ENCODE results near the gene MAP3K4.
"Not testable (repeated sequence)": the region's sequence is repeated elsewhere in the genome, so short reads cannot be mapped to it uniquely, and the experiment has no call there.

Gene MAP3K4

GRCh38 chr6:161116554-161116953 lies 125.0 kb downstream of the MAP3K4 start:
- Histone ChIP-seq H3K9me3 (ENCODE audit: insufficient read depth, low read depth, low read length) (peaks cover 18% of the 10 kb centered on the region; the same call in 1 of the 2 replicates), H3K9ac (ENCODE audit: low read depth, low read length) (no peak overlapping the region), H3K4me1 (ENCODE audit: insufficient read depth, low read length) (no peaks in the 10 kb centered on the region), H3K27ac (ENCODE audit: low read length) (no peak overlapping the region), H3K27me3 (ENCODE audit: insufficient read depth, low read length) (no peaks in the 10 kb centered on the region), H3K4me3 (ENCODE audit: low read length) (no peak overlapping the region), H3K36me3 (ENCODE audit: insufficient read depth, low read depth, low read length) (peaks cover 93% of the 10 kb centered on the region)

- peaks cover 25% of the 10 kb centered on the region; the same call in 1 of the 2 replicates for H3K9me3 ChIP-seq (ENCODE audit: insufficient read depth, low read depth, low read length)
- no peaks in the 10 kb centered on the region for H3K4me1 ChIP-seq (ENCODE audit: insufficient read depth, low read length)
- peaks cover 86% of the 10 kb centered on the region for H3K36me3 ChIP-seq (ENCODE audit: insufficient read depth, low read depth, low read length)
- no peaks in the 10 kb centered on the region for H3K27me3 ChIP-seq (ENCODE audit: insufficient read depth, low read length)
- no peak overlapping the region for H3K4me3 ChIP-seq (ENCODE audit: low read length)
- H3K27ac ChIP-seq (ENCODE audit: low read length), result no peak overlapping the region
- no peak overlapping the region for H3K9ac ChIP-seq (ENCODE audit: low read depth, low read length)
These were observed 125.7 kb downstream of the MAP3K4 start for GRCh38 chr6:161117308-161117707.

GRCh38 chr6:161117942-161118341 lies 126.4 kb downstream of the MAP3K4 start:
- Histone ChIP-seq H3K27me3 (ENCODE audit: insufficient read depth, low read length) (no peaks in the 10 kb centered on the region), H3K4me3 (ENCODE audit: low read length) (no peak overlapping the region), H3K9ac (ENCODE audit: low read depth, low read length) (no peak overlapping the region), H3K4me1 (ENCODE audit: insufficient read depth, low read length) (no peaks in the 10 kb centered on the region), H3K27ac (ENCODE audit: low read length) (no peak overlapping the region), H3K36me3 (ENCODE audit: insufficient read depth, low read depth, low read length) (peaks cover 81% of the 10 kb centered on the region), H3K9me3 (ENCODE audit: insufficient read depth, low read depth, low read length) (peaks cover 30% of the 10 kb centered on the region; the same call in 1 of the 2 replicates)

- not testable (repeated sequence) for H3K4me3 ChIP-seq (ENCODE audit: low read length); H3K4me1 ChIP-seq (ENCODE audit: insufficient read depth, low read length); H3K27ac ChIP-seq (ENCODE audit: low read length); H3K27me3 ChIP-seq (ENCODE audit: insufficient read depth, low read length); H3K9ac ChIP-seq (ENCODE audit: low read depth, low read length)
- Histone ChIP-seq H3K36me3 (ENCODE audit: insufficient read depth, low read depth, low read length) (peaks cover 53% of the 10 kb centered on the region), H3K9me3 (ENCODE audit: insufficient read depth, low read depth, low read length) (peaks cover 73% of the 10 kb centered on the region)
These were observed 131.8 kb downstream of the MAP3K4 start for GRCh38 chr6:161123319-161123718.

GRCh38 chr6:161125591-161125990 lies 134.0 kb downstream of the MAP3K4 start:
- Histone ChIP-seq H3K9ac (ENCODE audit: low read depth, low read length) (no peak overlapping the region), H3K27me3 (ENCODE audit: insufficient read depth, low read length) (no peaks in the 10 kb centered on the region), H3K9me3 (ENCODE audit: insufficient read depth, low read depth, low read length) (peaks cover 74% of the 10 kb centered on the region), H3K27ac (ENCODE audit: low read length) (no peak overlapping the region), H3K36me3 (ENCODE audit: insufficient read depth, low read depth, low read length) (peaks cover 48% of the 10 kb centered on the region), H3K4me3 (ENCODE audit: low read length) (no peak overlapping the region), H3K4me1 (ENCODE audit: insufficient read depth, low read length) (no peaks in the 10 kb centered on the region)

- Histone ChIP-seq H3K27ac (ENCODE audit: low read length) (no peak overlapping the region), H3K36me3 (ENCODE audit: insufficient read depth, low read depth, low read length) (peaks cover 46% of the 10 kb centered on the region), H3K9ac (ENCODE audit: low read depth, low read length) (no peak overlapping the region), H3K9me3 (ENCODE audit: insufficient read depth, low read depth, low read length) (peaks cover 65% of the 10 kb centered on the region), H3K4me3 (ENCODE audit: low read length) (no peak overlapping the region), H3K4me1 (ENCODE audit: insufficient read depth, low read length) (no peaks in the 10 kb centered on the region), H3K27me3 (ENCODE audit: insufficient read depth, low read length) (no peaks in the 10 kb centered on the region)
These were observed 135.6 kb downstream of the MAP3K4 start for GRCh38 chr6:161127071-161127740.

GRCh38 chr6:161128230-161128629 lies 136.7 kb downstream of the MAP3K4 start:
- Histone ChIP-seq H3K9me3 (ENCODE audit: insufficient read depth, low read depth, low read length) (peaks cover 57% of the 10 kb centered on the region), H3K27me3 (ENCODE audit: insufficient read depth, low read length) (no peaks in the 10 kb centered on the region), H3K4me3 (ENCODE audit: low read length) (no peak overlapping the region), H3K4me1 (ENCODE audit: insufficient read depth, low read length) (no peaks in the 10 kb centered on the region), H3K27ac (ENCODE audit: low read length) (no peak overlapping the region), H3K36me3 (ENCODE audit: insufficient read depth, low read depth, low read length) (peaks cover 42% of the 10 kb centered on the region), H3K9ac (ENCODE audit: low read depth, low read length) (no peak overlapping the region)

- no peak overlapping the region for H3K9ac ChIP-seq (ENCODE audit: low read depth, low read length)
- peaks cover 44% of the 10 kb centered on the region for H3K36me3 ChIP-seq (ENCODE audit: insufficient read depth, low read depth, low read length)
- no peak overlapping the region for H3K27ac ChIP-seq (ENCODE audit: low read length)
- H3K9me3 ChIP-seq (ENCODE audit: insufficient read depth, low read depth, low read length), result peaks cover 51% of the 10 kb centered on the region
- no peak overlapping the region for H3K4me3 ChIP-seq (ENCODE audit: low read length)
- no peaks in the 10 kb centered on the region for H3K4me1 ChIP-seq (ENCODE audit: insufficient read depth, low read length)
- no peaks in the 10 kb centered on the region for H3K27me3 ChIP-seq (ENCODE audit: insufficient read depth, low read length)
These were observed 137.2 kb downstream of the MAP3K4 start for GRCh38 chr6:161128680-161129196.

GRCh38 chr6:161130541-161130940 lies 139.0 kb downstream of the MAP3K4 start:
- no peak overlapping the region for H3K4me3 ChIP-seq (ENCODE audit: low read length)
- H3K27me3 ChIP-seq (ENCODE audit: insufficient read depth, low read length), result no peaks in the 10 kb centered on the region
- H3K4me1 ChIP-seq (ENCODE audit: insufficient read depth, low read length), result no peaks in the 10 kb centered on the region
- H3K27ac ChIP-seq (ENCODE audit: low read length), result no peak overlapping the region
- H3K36me3 ChIP-seq (ENCODE audit: insufficient read depth, low read depth, low read length), result peaks cover 58% of the 10 kb centered on the region
- H3K9me3 ChIP-seq (ENCODE audit: insufficient read depth, low read depth, low read length), result peaks cover 36% of the 10 kb centered on the region
- H3K9ac ChIP-seq (ENCODE audit: low read depth, low read length), result no peak overlapping the region

GRCh38 chr6:161130967-161131766 lies 139.6 kb downstream of the MAP3K4 start:
- Histone ChIP-seq H3K9me3 (ENCODE audit: insufficient read depth, low read depth, low read length) (peaks cover 29% of the 10 kb centered on the region), H3K4me3 (ENCODE audit: low read length) (no peak overlapping the region), H3K27me3 (ENCODE audit: insufficient read depth, low read length) (no peaks in the 10 kb centered on the region), H3K27ac (ENCODE audit: low read length) (no peak overlapping the region), H3K36me3 (ENCODE audit: insufficient read depth, low read depth, low read length) (peaks cover 58% of the 10 kb centered on the region), H3K4me1 (ENCODE audit: insufficient read depth, low read length) (no peaks in the 10 kb centered on the region), H3K9ac (ENCODE audit: low read depth, low read length) (no peak overlapping the region)

- Histone ChIP-seq H3K4me3 (ENCODE audit: low read length) (no peak overlapping the region), H3K27me3 (ENCODE audit: insufficient read depth, low read length) (no peaks in the 10 kb centered on the region), H3K36me3 (ENCODE audit: insufficient read depth, low read depth, low read length) (peaks cover 56% of the 10 kb centered on the region), H3K9me3 (ENCODE audit: insufficient read depth, low read depth, low read length) (peaks cover 21% of the 10 kb centered on the region; the same call in 1 of the 2 replicates), H3K27ac (ENCODE audit: low read length) (no peak overlapping the region), H3K9ac (ENCODE audit: low read depth, low read length) (no peak overlapping the region), H3K4me1 (ENCODE audit: insufficient read depth, low read length) (no peaks in the 10 kb centered on the region)
These were observed 140.8 kb downstream of the MAP3K4 start for GRCh38 chr6:161132384-161132783.

GRCh38 chr6:161133963-161134362 lies 142.4 kb downstream of the MAP3K4 start:
- no peaks in the 10 kb centered on the region for H3K4me1 ChIP-seq (ENCODE audit: insufficient read depth, low read length)
- no peak overlapping the region for H3K9ac ChIP-seq (ENCODE audit: low read depth, low read length)
- no peaks in the 10 kb centered on the region for H3K27me3 ChIP-seq (ENCODE audit: insufficient read depth, low read length)
- no peak overlapping the region for H3K27ac ChIP-seq (ENCODE audit: low read length)
- H3K36me3 ChIP-seq (ENCODE audit: insufficient read depth, low read depth, low read length), result peaks cover 53% of the 10 kb centered on the region
- H3K9me3 ChIP-seq (ENCODE audit: insufficient read depth, low read depth, low read length), result peaks cover 10% of the 10 kb centered on the region; the same call in 1 of the 2 replicates
- no peak overlapping the region for H3K4me3 ChIP-seq (ENCODE audit: low read length)
